GM12872 (cell line): ENCODE results near the gene IL37.

Source experiments
- CTCF ChIP-seq: IDR thresholded peaks from 3 replicates; pipeline ENCODE4 v1.5.1; 2011; ENCODE audit warnings: low read depth, mild to moderate bottlenecking, low read length, moderate library complexity; ENCODE audit not compliant: insufficient read depth

IL37 gene

GRCh38 chr2:112957511-112957910 is 46.5 kb downstream of the IL37 start:
- TF ChIP-seq CTCF, result no peak

- peak; percentile 90 for TF ChIP-seq CTCF
Measured at GRCh38 chr2:112958428-112959108, 47.6 kb downstream of the IL37 start.

GRCh38 chr2:112959109-112959812 is 48.3 kb downstream of the IL37 start:
- TF ChIP-seq CTCF, result no peak

GRCh38 chr2:112960230-112960825 is 49.4 kb downstream of the IL37 start:
- no peak for TF ChIP-seq CTCF

GRCh38 chr2:112962308-112963175 is 51.6 kb downstream of the IL37 start:
- TF ChIP-seq CTCF, result no peak

GRCh38 chr2:112967023-112967422 is 56.1 kb downstream of the IL37 start:
- no peak for TF ChIP-seq CTCF
